Measurements from ENCODE around the gene ITGAX. TPM values are rescaled to one million over a fixed set of nuclear protein-coding genes. Genes with fewer than 3 reads are reported as not detected.
"Not testable (repeated sequence)": the region's sequence is repeated elsewhere in the genome, so short reads cannot be mapped to it uniquely, and the experiment has no call there.

ITGAX gene
- total RNA-seq, 2 donors from 2014 or later, result 1.7 to 3.5 TPM

- intact Hi-C loops (cut with DNase I); DNase-seq; ATAC-seq: not testable (repeated sequence)
Observed at GRCh38 chr16:31338166-31338685, 16.8 kb upstream of the ITGAX start.

- intact Hi-C loops (cut with DNase I), result no loop called here
- ATAC-seq (no peak), DNase-seq (no peak)
Observed at GRCh38 chr16:31344712-31345111, 10.3 kb upstream of the ITGAX start.

- intact Hi-C loops (cut with DNase I), result no loop called here
- ATAC-seq (no peak), DNase-seq (no peak)
Observed at GRCh38 chr16:31347445-31347844, 7.5 kb upstream of the ITGAX start.

DNA sequence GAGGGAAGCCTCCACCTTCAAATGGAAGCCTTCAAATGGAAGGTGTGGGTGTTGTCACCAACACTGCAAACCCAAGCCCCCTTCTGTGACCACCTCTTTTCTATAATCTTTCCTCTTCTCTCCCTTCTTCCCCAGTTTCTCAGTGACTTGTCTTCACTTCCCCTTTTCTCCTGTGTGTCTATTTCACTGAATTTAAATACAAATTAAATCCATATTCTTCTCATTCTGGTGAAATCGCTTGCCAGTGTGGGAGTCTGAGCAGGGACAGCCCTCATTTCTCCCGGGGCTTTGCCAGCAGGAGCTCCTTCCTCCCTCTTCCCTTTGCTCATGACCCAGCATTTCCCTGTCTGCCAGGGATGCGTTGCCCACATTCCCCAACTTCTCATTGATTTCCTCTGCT, 6.4 kb upstream of the ITGAX start:
- no peak for DNase-seq
- no peak for ATAC-seq
- intact Hi-C loops (cut with DNase I), result no loop called here

GRCh38 chr16:31350275-31351005, 4.5 kb upstream of the ITGAX start:
- ATAC-seq, result peak in 1 of 2 donors; percentile 29
- DNase-seq, result no peak
- intact Hi-C loops (cut with DNase I), result no loop called here

GRCh38 chr16:31351246-31351941, 3.6 kb upstream of the ITGAX start:
- intact Hi-C loops (cut with DNase I), result no loop called here
- ATAC-seq, result no peak
- no peak for DNase-seq

- intact Hi-C loops (cut with DNase I), result no loop called here
- DNase-seq, result no peak
- ATAC-seq, result peak; percentile 28 to 46
Observed at GRCh38 chr16:31351942-31352325, 3.0 kb upstream of the ITGAX start.

- ATAC-seq (peak; percentile 36 to 67), DNase-seq (no peak)
- intact Hi-C loops (cut with DNase I), result no loop called here
Observed at GRCh38 chr16:31352376-31353115, 2.4 kb upstream of the ITGAX start.

DNA sequence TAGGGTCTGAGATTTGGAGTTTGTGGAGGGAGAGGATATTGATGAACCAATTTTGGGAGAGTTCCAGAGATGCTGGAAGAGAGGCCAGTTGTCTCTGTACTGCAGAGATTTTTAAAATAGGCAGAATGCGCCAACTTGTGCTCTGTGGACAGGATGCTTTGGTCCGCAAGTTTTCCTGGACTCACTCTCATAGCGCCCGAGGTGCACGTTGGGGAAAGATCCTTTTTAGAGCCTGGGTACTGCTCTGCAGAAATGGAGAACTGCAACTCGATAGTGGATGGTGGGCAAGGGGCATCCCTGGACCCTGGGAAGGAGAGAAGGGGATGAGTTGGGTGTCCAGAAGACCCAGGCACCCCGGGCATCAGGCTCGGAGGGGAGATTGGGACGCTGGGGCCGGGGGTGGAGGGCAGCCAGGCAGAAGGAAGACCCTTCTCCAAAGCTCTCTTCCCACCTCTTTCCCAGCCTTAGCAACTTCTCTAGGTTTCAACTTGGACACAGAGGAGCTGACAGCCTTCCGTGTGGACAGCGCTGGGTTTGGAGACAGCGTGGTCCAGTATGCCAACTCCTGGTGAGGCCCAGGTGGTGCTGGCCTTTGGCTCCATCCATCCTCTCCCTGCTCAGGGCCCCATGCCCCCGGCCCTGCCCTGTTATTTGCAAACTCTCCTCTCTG, 590 bp downstream of the ITGAX start:
- no peak for DNase-seq
- intact Hi-C loops (cut with DNase I), result no loop called here
- no peak for ATAC-seq

GRCh38 chr16:31356566-31357323, 1.8 kb downstream of the ITGAX start:
- ATAC-seq (no peak), DNase-seq (no peak)
- intact Hi-C loops (cut with DNase I), result no loop called here

- DNase-seq (no peak), ATAC-seq (no peak)
- intact Hi-C loops (cut with DNase I), result no loop called here
Observed at GRCh38 chr16:31357324-31358109, 2.5 kb downstream of the ITGAX start.

- no peak for DNase-seq
- intact Hi-C loops (cut with DNase I), result no loop called here
- no peak for ATAC-seq
Observed at GRCh38 chr16:31360251-31360650, 5.3 kb downstream of the ITGAX start.

DNA sequence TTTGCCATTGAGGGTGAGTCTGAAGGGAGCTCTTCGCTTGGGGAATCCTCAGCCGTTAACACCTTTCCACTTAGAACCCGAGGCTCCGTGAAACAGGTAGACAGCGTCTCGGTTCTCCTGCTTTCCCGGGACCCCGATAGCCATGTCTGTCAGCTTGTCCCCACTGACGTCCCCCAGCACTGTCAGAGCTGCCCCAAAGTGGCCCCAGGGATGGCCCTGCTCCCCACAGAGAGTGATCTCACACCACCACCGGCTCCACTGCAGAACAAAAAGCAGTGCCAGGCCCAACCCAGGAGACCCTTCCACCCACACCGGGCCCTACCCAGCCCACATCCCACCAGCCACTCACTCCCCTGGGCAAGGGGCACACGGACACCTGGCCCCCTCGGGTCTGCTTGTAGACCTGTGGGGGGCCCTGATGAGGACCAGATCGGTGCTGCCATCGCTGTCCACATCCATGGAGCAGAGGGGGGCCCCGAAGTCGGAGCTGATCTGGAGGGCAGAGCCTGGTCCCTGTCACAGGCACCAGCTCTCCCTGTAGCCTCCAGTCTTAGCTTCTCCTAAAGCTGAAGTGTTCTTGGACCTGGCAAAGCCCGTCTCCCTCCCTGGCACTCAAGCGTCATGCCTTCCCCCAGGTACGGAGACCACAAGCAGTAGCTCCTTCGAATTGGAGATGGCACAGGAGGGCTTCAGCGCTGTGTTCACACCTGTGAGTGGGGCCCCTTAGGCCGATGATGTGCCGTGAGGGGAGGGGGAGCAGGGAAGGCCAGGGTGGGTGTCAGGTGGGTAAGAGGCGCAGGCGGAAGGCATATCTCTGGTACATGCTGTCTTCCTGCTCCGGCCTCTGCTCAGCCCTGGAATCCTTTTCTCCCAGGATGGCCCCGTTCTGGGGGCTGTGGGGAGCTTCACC, 6.5 kb downstream of the ITGAX start:
- no peak for DNase-seq
- intact Hi-C loops (cut with DNase I), result no loop called here
- no peak for ATAC-seq

- intact Hi-C loops (cut with DNase I), result no loop called here
- DNase-seq, result no peak
- ATAC-seq, result no peak
Observed at GRCh38 chr16:31362476-31363405, 7.8 kb downstream of the ITGAX start.

GRCh38 chr16:31363721-31364120, 8.7 kb downstream of the ITGAX start:
- no peak for DNase-seq
- no peak for ATAC-seq
- intact Hi-C loops (cut with DNase I), result no loop called here

DNA sequence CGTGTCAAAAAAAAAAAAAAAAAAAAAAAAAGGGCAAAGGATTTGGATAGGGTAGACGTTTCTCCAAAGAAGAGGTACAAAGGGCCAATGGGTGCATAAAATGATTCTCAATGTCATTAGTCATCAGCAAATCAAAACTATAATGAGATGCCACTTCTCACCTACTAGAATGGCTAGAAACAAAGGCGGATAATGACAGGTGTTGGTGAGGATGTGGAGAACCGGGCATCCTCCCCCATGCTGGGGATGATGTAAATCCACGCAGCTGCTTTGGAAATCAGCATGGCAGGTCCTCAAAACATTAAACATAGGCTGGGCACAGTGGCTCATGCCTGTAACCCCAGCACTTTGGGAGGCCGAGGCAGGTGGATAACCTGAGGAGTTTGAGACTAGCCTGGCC, 9.4 kb downstream of the ITGAX start:
- no peak for DNase-seq
- no peak for ATAC-seq
- intact Hi-C loops (cut with DNase I), result no loop called here
